Prostate gland (tissue), 2 donors: ENCODE results near the gene ELAC1. TPM values are rescaled to one million over a fixed set of nuclear protein-coding genes. Genes with fewer than 3 reads are reported as not detected.
"Not testable (repeated sequence)": the region's sequence is repeated elsewhere in the genome, so short reads cannot be mapped to it uniquely, and the experiment has no call there.

ENCODE experiments used
- DNase-seq: peaks from one replicate; pipeline ENCODE4 v3.0.0-alpha.2; 2019; ENCODE audit warnings: low spot score
- H3K27ac ChIP-seq, 2 donors: fragments of 200-600 bp; sonication (generic); 2 replicates each; pipeline ENCODE4 v1.5.1; 2017 to 2019
- H3K27me3 ChIP-seq: fragments of 200-600 bp; sonication (generic); replicated peaks from 2 replicates; pipeline ENCODE4 v1.5.1; 2019; ENCODE audit not compliant: insufficient read depth
- H3K36me3 ChIP-seq, 2 donors: fragments of 200-600 bp; sonication (generic); 1 replicate in 1 of 2; 2 replicates in 1 of 2; pipeline versions ENCODE4 v1.5.1 to v1.8.1; 2017 to 2019
- H3K4me1 ChIP-seq: fragments of 200-600 bp; sonication (generic); replicated peaks from 2 replicates; pipeline ENCODE4 v1.5.1; 2019
- H3K4me3 ChIP-seq, 2 donors: fragments of 200-600 bp; sonication (generic); 2 replicates each; pipeline ENCODE4 v1.5.1; 2017 to 2019
- H3K9me3 ChIP-seq: fragments of 200-600 bp; sonication (generic); 2 replicates; pipeline ENCODE4 v1.5.1; 2017
- POLR2A ChIP-seq: fragments of 450-650 bp; IDR thresholded peaks from one replicate; pipeline ENCODE4 v1.6.1; 2016; ENCODE audit warnings: antibody characterized with exemption, mild to moderate bottlenecking
- POLR2AphosphoS5 ChIP-seq: sonication (generic); formaldehyde crosslinking; IDR thresholded peaks from one replicate; pipeline ENCODE4 v1.6.1; 2017; ENCODE audit warnings: antibody characterized with exemption
- WGBS: methylation state at CpG from one replicate; pipeline ENCODE4 v1.1.5; 2018; 5-methylcytosine and 5-hydroxymethylcytosine counted together
- intact Hi-C: fragments of 100-400 bp; cut with DNase I; formaldehyde crosslinking; loops from one replicate; pipeline ENCODE4 v1.14.2; 2022
- total RNA-seq, 2 donors: library from RNA; depleted of rRNA; stranded (reverse); fragments of >200 nt; gene quantifications; one replicate each; pipeline ENCODE4 v1.1.0, GENCODE V29; 2016
- TF ChIP-seq, protein P1 (sequence below), 4 experiments: fragments of 200-600 bp in 2 of 4; fragments of 450-650 bp in 2 of 4; sonication (generic) in 2 of 4; IDR thresholded peaks; 1 replicate in 3 of 4; 2 replicates in 1 of 4; pipeline ENCODE4 v1.5.1; 2016 to 2019; ENCODE audit warnings: antibody characterized with exemption in 4 of 4, mild to moderate bottlenecking in 2 of 4, moderate library complexity in 2 of 4

ELAC1 gene
- total RNA-seq, 2 donors from 2014 or later, result 7.1 to 16.0 TPM

DNA sequence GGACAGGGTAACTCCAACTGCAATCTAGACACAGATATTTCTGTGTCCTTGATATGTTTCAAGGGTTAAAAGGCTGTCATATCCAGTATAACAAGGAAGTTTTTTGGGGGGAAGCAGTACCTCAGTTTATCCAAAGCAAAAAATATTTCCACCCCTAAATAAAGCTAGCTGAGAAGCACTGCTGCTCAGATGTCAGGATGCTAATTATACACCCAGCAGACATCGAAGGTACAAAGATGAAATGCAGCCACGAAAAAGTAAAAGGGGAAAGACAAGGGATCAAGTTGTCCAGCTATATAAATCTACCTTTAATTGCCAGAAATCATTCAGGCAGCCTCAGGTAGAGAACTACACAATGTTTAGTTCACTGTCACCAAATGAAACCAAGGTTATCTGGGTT, 26.2 kb downstream of the ELAC1 start:
- Histone ChIP-seq H3K36me3 (no peaks in the 10 kb centered on the region), H3K27ac (no peak overlapping the region), H3K9me3 (no peaks in the 10 kb centered on the region), H3K4me3 (no peak overlapping the region), H3K4me1 (no peaks in the 10 kb centered on the region), H3K27me3 (no peaks in the 10 kb centered on the region)
- no peak for DNase-seq
- intact Hi-C loops, result no loop called here
- 70% methylated on average over 2 of the region's 2 CpGs for WGBS
- TF ChIP-seq POLR2A (no peak), POLR2AphosphoS5 (no peak)
- TF ChIP-seq, protein P1, sequence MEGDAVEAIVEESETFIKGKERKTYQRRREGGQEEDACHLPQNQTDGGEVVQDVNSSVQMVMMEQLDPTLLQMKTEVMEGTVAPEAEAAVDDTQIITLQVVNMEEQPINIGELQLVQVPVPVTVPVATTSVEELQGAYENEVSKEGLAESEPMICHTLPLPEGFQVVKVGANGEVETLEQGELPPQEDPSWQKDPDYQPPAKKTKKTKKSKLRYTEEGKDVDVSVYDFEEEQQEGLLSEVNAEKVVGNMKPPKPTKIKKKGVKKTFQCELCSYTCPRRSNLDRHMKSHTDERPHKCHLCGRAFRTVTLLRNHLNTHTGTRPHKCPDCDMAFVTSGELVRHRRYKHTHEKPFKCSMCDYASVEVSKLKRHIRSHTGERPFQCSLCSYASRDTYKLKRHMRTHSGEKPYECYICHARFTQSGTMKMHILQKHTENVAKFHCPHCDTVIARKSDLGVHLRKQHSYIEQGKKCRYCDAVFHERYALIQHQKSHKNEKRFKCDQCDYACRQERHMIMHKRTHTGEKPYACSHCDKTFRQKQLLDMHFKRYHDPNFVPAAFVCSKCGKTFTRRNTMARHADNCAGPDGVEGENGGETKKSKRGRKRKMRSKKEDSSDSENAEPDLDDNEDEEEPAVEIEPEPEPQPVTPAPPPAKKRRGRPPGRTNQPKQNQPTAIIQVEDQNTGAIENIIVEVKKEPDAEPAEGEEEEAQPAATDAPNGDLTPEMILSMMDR (IDR thresholded peaks at IDR 0.05), result no peak

DNA sequence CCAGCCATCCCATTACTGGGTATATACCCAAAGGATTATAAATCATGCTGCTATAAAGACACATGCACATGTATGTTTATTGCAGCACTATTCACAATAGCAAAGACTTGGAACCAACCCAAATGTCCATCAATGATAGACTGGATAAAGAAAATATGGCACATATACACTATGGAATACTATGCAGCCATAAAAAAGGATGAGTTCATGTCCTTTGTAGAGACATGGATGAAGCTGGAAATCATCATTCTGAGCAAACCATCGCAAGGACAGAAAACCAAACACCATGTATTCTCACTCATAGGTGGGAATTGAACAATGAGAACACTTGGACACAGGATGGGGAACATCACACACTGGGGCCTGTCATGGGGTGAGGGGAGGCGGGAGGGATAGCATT, 35.3 kb downstream of the ELAC1 start:
- intact Hi-C loops, H3K27me3 ChIP-seq, H3K4me3 ChIP-seq, H3K27ac ChIP-seq, DNase-seq, H3K9me3 ChIP-seq, H3K36me3 ChIP-seq, H3K4me1 ChIP-seq: not testable (repeated sequence)
- WGBS, result 96% methylated on average over 2 of the region's 2 CpGs

GRCh38 chr18:51006061-51006818, 38.4 kb downstream of the ELAC1 start:
- intact Hi-C loops, result no loop called here
- Histone ChIP-seq H3K4me3 (no peak overlapping the region), H3K27me3 (no peaks in the 10 kb centered on the region), H3K9me3 (no peaks in the 10 kb centered on the region), H3K4me1 (no peaks in the 10 kb centered on the region), H3K27ac (no peak overlapping the region), H3K36me3 (no peaks in the 10 kb centered on the region)
- WGBS, result 86% methylated on average over 5 of the region's 5 CpGs
- DNase-seq, result no peak
- no peak for TF ChIP-seq POLR2A

DNA sequence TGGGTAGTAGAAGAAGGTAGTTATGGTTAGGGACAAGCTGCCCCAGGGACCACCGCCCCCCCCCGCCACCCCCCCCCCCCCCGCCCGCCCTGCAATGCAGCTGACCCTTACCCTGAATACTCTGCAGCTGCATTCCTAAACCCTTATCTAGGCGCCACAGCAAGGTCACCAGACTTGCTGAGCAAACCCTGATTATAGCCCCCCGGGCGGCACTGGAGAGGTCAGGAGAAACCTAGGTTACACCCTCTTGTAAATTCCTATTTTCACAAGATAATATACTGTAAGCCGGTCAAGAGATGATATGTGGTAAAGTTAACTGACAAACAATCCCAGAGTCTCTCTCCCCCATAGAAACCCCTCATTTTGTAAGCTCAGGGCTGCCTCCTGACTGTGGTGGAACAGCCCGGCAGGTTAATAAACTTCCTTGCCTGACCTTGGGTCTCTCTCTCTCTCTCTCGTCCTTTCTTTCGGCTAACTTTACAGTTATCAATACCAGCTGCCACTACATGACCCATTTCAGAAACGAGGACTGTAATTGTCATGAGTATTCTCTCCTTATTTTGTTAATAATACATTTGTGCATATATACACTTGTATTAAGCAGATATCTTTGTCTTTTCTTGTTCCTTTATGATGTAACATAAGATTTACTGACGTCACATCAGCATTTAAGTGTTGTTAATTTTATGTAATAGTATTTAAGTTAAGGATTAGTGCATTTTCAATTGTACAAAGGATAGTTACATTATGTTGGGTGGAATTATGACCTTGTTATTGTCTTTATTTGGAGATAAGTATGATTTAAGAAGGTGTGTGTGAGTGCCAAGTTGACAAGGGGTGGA, 39.3 kb downstream of the ELAC1 start:
- no peak for DNase-seq
- intact Hi-C loops, result no loop called here
- TF ChIP-seq, protein P1 (IDR thresholded peaks at IDR 0.05), result no peak
- TF ChIP-seq POLR2A (no peak), POLR2AphosphoS5 (no peak)

DNA sequence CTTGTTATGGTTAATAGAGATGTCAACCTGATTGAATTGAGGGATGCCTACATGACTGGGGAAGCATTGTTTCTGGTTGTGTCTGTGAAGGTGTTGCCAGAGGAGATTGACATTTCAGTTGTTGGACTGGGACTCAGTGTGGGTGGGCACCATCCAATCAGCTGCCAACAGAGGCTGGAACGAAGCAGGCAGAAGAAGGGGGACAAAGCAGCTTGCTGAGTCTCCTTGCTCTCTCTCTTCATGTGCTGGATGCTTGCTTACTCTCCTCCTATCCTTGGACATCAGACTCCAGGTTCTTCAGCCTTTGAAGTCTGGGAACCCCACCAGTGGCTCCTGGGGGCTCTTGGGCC, 39.9 kb downstream of the ELAC1 start:
- Histone ChIP-seq H3K27me3 (no peaks in the 10 kb centered on the region), H3K4me1 (no peaks in the 10 kb centered on the region), H3K4me3 (no peak overlapping the region), H3K27ac (no peak overlapping the region), H3K36me3 (no peaks in the 10 kb centered on the region), H3K9me3 (no peaks in the 10 kb centered on the region)
- TF ChIP-seq POLR2A (no peak), POLR2AphosphoS5 (no peak)
- WGBS, result 64% methylated on average over 1 of the region's 1 CpG
- intact Hi-C loops, result no loop called here
- DNase-seq, result no peak

More for the DNA sequence above, 39.3 kb downstream of the ELAC1 start:
- no peak overlapping the region for H3K27ac ChIP-seq
- H3K9me3 ChIP-seq, result no peaks in the 10 kb centered on the region
- no peaks in the 10 kb centered on the region for H3K36me3 ChIP-seq
- no peak overlapping the region for H3K4me3 ChIP-seq
- 67% methylated on average over 12 of the region's 13 CpGs for WGBS
- H3K4me1 ChIP-seq, result no peaks in the 10 kb centered on the region
- no peaks in the 10 kb centered on the region for H3K27me3 ChIP-seq

DNA sequence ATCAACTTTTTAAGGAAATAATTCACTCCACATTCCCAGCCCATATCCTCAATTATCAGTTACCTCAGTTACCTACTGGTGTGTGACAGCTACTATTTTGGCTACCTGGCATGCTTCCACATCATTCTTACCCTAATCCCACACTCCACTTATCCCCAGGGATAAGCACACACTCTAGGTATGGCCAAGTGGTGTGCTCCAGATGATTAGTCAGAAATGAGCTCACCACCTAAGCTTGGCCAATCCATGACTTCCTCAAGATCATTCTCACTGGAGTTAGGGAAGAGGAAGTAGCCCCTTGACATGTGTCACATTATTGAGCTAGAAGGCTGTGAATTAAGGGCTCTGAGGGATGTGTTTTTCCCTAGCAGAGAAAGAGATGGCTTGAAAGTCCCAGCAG, 41.2 kb downstream of the ELAC1 start:
- H3K9me3 ChIP-seq, result no peaks in the 10 kb centered on the region
- H3K4me3 ChIP-seq, result no peak overlapping the region
- no peak overlapping the region for H3K27ac ChIP-seq
- H3K27me3 ChIP-seq, result no peaks in the 10 kb centered on the region
- TF ChIP-seq POLR2A (no peak), POLR2AphosphoS5 (no peak)
- TF ChIP-seq, protein P1 (IDR thresholded peaks at IDR 0.05), result no peak
- DNase-seq, result no peak
- no peaks in the 10 kb centered on the region for H3K4me1 ChIP-seq
- no peaks in the 10 kb centered on the region for H3K36me3 ChIP-seq
- intact Hi-C loops, result no loop called here
